Suprapubic skin (tissue), 4 donors: ENCODE results near the gene LINC01488. TPM values are rescaled to one million over a fixed set of nuclear protein-coding genes. Genes with fewer than 3 reads are reported as not detected.
A peak's percentile ranks its signal among the peaks of the same experiment; 100 is the strongest.

Experiments
- DNase-seq, 2 donors: peaks; one replicate each; pipeline ENCODE4 v3.0.0-alpha.2; 2019; ENCODE audit warnings: low spot score in 2 of 2
- H3K27ac ChIP-seq: fragments of 200-600 bp; sonication (generic); one replicate; pipeline ENCODE4 v1.5.1; 2019
- H3K27me3 ChIP-seq: fragments of 200-600 bp; sonication (generic); one replicate; pipeline ENCODE4 v1.5.1; 2019
- H3K36me3 ChIP-seq: fragments of 200-600 bp; sonication (generic); one replicate; pipeline ENCODE4 v1.5.1; 2019
- H3K4me1 ChIP-seq: fragments of 200-600 bp; sonication (generic); one replicate; pipeline ENCODE4 v1.5.1; 2019
- H3K4me3 ChIP-seq: fragments of 200-600 bp; sonication (generic); one replicate; pipeline ENCODE4 v1.5.1; 2019; ENCODE audit warnings: mild to moderate bottlenecking
- H3K9me3 ChIP-seq: fragments of 200-600 bp; sonication (generic); one replicate; pipeline ENCODE4 v1.5.1; 2019
- EP300 ChIP-seq: sonication (generic); formaldehyde crosslinking; IDR thresholded peaks from one replicate; pipeline ENCODE4 v1.6.1; 2017; ENCODE audit warnings: antibody characterized with exemption
- POLR2A ChIP-seq, 2 donors: fragments of 450-650 bp; IDR thresholded peaks; one replicate each; pipeline ENCODE4 v1.6.1; 2017; ENCODE audit warnings: antibody characterized with exemption in 2 of 2, mild to moderate bottlenecking in 2 of 2, moderate library complexity in 2 of 2
- POLR2AphosphoS5 ChIP-seq, 3 donors: sonication (generic); formaldehyde crosslinking; IDR thresholded peaks; one replicate each; pipeline ENCODE4 v1.6.1; 2017; ENCODE audit warnings: antibody characterized with exemption in 3 of 3
- WGBS: methylation state at CpG from one replicate; pipeline ENCODE4 v1.1.5; 2018; 5-methylcytosine and 5-hydroxymethylcytosine counted together
- total RNA-seq, 4 donors: library from RNA; depleted of rRNA; stranded (reverse); fragments of >200 nt; gene quantifications; one replicate each; pipeline ENCODE4 v1.1.0, GENCODE V29; 2016
- TF ChIP-seq, protein P1 (sequence below), 2 donors: fragments of 200-600 bp in 1 of 2; fragments of 450-650 bp in 1 of 2; sonication (generic) in 1 of 2; IDR thresholded peaks; one replicate each; pipeline ENCODE4 v1.5.1; 2016 to 2019; ENCODE audit warnings: antibody characterized with exemption in 2 of 2, mild to moderate bottlenecking in 1 of 2, moderate library complexity in 1 of 2

Gene LINC01488
- total RNA-seq, 4 donors from 2014 or later, result not detected

DNA sequence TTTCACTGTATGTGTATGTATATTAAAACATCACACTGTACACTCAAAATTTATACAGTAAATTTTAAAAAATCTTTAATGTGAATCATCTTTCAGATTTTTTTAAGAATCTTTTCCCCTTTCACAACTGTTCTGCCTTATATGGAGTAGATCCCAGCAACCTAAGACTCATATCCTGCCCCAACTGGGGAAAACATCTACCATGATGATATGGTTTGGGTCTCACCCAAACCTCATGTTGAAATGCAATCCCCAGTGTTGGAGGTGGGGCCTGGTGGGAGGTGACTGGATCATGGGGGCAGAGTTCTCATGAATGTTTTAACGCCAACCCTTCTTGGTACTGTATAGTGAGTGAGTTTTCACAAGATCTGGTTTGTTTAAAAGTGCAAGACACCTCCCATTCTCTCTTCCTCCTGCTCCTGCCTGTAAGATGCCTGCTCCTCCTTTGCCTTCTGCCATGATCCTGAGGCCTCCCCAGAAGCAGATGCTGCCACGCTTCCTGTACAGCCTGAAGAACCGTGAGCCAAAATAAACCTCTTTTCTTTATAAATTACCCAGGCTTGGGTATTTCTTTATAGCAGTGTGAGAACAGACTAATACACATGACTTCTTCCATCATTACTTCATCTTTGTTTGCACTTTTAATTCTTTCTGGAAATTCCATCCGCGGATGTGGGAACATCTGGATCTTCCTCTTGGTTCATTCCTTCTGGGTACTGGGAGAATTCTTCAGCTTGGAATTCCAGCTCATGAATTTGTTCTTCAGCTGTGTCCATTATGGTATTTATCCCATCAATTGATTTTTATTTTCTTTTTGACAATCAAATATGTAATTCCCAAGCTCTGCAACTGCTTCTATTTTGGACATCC, 36.9 kb downstream of the LINC01488 start:
- Histone ChIP-seq H3K36me3 (no peaks in the 10 kb centered on the region), H3K4me3 (no peak overlapping the region), H3K4me1 (no peaks in the 10 kb centered on the region), H3K27ac (no peak overlapping the region), H3K27me3 (no peaks in the 10 kb centered on the region), H3K9me3 (no peaks in the 10 kb centered on the region)
- no peak for DNase-seq
- 73% methylated on average over 5 of the region's 5 CpGs for WGBS
- TF ChIP-seq POLR2A (IDR thresholded peaks at IDR 0.05), result no peak
- TF ChIP-seq, protein P1, sequence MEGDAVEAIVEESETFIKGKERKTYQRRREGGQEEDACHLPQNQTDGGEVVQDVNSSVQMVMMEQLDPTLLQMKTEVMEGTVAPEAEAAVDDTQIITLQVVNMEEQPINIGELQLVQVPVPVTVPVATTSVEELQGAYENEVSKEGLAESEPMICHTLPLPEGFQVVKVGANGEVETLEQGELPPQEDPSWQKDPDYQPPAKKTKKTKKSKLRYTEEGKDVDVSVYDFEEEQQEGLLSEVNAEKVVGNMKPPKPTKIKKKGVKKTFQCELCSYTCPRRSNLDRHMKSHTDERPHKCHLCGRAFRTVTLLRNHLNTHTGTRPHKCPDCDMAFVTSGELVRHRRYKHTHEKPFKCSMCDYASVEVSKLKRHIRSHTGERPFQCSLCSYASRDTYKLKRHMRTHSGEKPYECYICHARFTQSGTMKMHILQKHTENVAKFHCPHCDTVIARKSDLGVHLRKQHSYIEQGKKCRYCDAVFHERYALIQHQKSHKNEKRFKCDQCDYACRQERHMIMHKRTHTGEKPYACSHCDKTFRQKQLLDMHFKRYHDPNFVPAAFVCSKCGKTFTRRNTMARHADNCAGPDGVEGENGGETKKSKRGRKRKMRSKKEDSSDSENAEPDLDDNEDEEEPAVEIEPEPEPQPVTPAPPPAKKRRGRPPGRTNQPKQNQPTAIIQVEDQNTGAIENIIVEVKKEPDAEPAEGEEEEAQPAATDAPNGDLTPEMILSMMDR (IDR thresholded peaks at IDR 0.05), result no peak
- no peak for TF ChIP-seq EP300
- TF ChIP-seq POLR2AphosphoS5 (IDR thresholded peaks at IDR 0.05), result no peak

DNA sequence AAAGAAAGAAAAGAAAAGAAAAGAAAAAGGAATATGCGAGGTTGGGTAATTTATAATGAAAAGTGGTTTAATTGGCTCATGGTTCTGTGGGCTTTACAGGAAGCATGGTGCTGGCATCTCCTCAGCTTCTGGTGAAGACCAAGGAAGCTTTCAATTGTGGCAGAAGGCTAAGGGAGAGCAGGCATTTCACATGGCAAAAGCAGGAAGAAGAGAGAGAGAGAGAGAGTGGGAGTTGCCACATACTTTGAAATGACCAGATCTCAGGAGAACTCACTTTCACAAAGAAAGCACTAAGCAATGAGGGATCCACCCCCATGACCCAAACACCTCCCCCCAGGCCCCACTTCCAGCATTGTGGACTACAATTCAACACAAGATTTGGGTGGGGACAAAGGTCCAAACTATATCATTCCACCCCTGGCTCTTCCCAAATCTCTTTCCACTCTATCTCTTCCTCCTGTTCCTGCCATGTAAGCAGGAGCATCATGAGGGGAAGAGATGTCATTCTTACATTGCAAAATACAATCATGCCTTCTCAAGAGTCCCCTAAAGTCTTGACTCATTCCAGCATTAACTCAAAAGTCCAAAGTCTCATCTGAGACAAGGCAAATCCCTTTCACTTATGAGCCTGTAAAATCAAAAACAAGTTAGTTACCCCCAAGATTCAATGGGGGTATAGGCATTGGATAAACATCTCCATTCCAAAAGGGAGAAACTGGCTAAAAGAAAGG, 38.9 kb downstream of the LINC01488 start:
- TF ChIP-seq, protein P1 (IDR thresholded peaks at IDR 0.05), result no peak
- no peak for TF ChIP-seq POLR2A (IDR thresholded peaks at IDR 0.05)
- TF ChIP-seq POLR2AphosphoS5 (IDR thresholded peaks at IDR 0.05), result no peak
- no peak for TF ChIP-seq EP300
- H3K36me3 ChIP-seq, result no peaks in the 10 kb centered on the region
- H3K9me3 ChIP-seq, result no peaks in the 10 kb centered on the region
- H3K4me1 ChIP-seq, result peaks cover 14% of the 10 kb centered on the region
- H3K4me3 ChIP-seq, result no peak overlapping the region
- no peaks in the 10 kb centered on the region for H3K27me3 ChIP-seq
- WGBS, result 87% methylated on average over 1 of the region's 1 CpG
- DNase-seq, result no peak
- no peak overlapping the region for H3K27ac ChIP-seq

DNA sequence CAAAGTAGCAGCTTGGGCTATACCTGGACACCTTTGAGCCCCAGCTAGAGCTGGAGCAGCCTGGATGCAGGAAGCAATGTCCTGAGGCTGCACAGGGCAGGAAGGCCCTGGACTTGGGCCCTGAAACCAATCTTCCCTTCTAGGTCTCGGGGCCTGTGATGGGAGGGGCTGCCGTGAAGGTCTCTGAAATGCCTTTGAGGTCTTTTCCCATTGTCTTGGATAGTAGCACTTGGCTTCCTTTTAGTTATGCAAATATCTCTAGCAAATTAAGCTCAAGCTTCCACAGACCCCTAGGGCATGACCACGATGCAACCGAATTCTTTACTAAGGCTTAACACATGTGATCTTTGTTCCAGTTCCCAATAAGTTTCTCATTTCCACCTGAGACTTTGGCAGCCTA, 40.0 kb downstream of the LINC01488 start:
- Histone ChIP-seq H3K27me3 (no peaks in the 10 kb centered on the region), H3K9me3 (no peaks in the 10 kb centered on the region), H3K4me3 (no peak overlapping the region), H3K36me3 (no peaks in the 10 kb centered on the region), H3K4me1 (peaks cover 18% of the 10 kb centered on the region), H3K27ac (no peak overlapping the region)
- no peak for DNase-seq
- TF ChIP-seq EP300 (no peak), POLR2A (IDR thresholded peaks at IDR 0.05) (no peak), POLR2AphosphoS5 (IDR thresholded peaks at IDR 0.05) (no peak)
- TF ChIP-seq, protein P1 (IDR thresholded peaks at IDR 0.05), result no peak
- WGBS, result 48% methylated on average over 3 of the region's 4 CpGs

GRCh38 chr11:69523453-69523852, 42.0 kb downstream of the LINC01488 start:
- Histone ChIP-seq H3K9me3 (no peaks in the 10 kb centered on the region), H3K4me3 (no peak overlapping the region), H3K27ac (no peak overlapping the region), H3K36me3 (no peaks in the 10 kb centered on the region), H3K4me1 (peaks cover 18% of the 10 kb centered on the region), H3K27me3 (no peaks in the 10 kb centered on the region)
- peak in 1 of 2 donors; percentile 13 for DNase-seq
- TF ChIP-seq POLR2AphosphoS5 (IDR thresholded peaks at IDR 0.05), result no peak
- TF ChIP-seq POLR2A (IDR thresholded peaks at IDR 0.05), result no peak
- TF ChIP-seq EP300, result no peak
- TF ChIP-seq, protein P1 (IDR thresholded peaks at IDR 0.05), result no peak
- 100% methylated on average over 2 of the region's 3 CpGs for WGBS

DNA sequence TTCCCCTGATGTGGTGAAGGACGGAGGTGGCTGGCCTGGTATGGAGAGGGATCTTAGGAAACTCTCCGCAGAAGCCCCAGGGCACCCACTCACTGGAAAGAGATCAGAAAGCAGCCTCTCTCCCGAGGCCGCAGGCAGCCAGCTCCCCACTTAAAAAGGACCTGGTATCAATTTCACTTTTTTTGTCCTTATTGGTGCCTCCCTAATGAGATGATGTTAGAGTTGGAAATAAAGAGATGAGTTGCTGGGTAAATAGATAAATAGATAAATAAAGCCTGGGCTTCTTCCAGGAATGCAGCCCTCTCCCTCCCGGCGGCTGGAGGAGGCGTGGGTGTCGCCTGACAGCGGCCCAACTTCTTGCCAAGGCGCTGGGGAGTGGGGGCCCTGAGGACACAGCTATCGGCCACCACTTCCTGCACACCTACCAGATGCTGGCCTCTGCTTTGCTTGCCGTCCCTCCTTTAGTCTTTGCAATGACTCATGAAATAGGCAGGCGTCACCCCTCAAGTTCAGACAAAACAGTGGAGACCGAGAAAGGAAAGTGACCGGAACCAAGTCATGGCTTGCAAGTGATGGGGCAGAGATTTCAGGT, 42.9 kb downstream of the LINC01488 start:
- Histone ChIP-seq H3K27me3 (no peaks in the 10 kb centered on the region), H3K36me3 (no peaks in the 10 kb centered on the region), H3K9me3 (no peaks in the 10 kb centered on the region), H3K27ac (no peak overlapping the region), H3K4me1 (peaks cover 18% of the 10 kb centered on the region), H3K4me3 (no peak overlapping the region)
- 21% methylated on average over 15 of the region's 15 CpGs for WGBS
- TF ChIP-seq, protein P1 (IDR thresholded peaks at IDR 0.05), result no peak
- TF ChIP-seq POLR2AphosphoS5 (IDR thresholded peaks at IDR 0.05) (no peak), EP300 (no peak), POLR2A (IDR thresholded peaks at IDR 0.05) (no peak)
- DNase-seq, result peak in 1 of 2 donors; percentile 21
